DLD1 (cell line): ENCODE measurements around the gene ST7.
"Not testable (repeated sequence)": the region's sequence is repeated elsewhere in the genome, so short reads cannot be mapped to it uniquely, and the experiment has no call there.

Experiments
- in situ Hi-C: cut with HindIII; loops from 2 replicates; pipeline ENCODE4 v1.10.0; 2017; ENCODE audit warnings: low sequenced_read_pairs

Gene ST7

DNA sequence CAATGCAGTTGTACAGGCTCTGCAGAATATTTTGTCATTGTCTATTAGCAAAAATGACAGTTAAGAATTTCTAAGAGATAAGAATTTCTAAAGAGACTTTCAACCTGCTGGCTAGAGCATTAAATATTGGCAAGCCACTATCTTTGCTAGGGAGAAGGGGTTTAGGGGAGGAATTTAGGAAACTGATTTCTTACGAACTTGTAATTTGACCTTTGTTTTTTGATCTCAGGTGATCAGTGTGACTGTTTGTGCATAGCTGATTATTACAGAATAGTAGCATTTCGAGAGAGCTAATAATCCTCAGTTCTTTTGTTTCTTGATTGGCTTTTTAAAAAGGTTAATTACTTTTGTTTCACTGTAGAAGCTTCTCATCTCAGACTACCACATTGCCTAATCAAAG, 68.1 kb downstream of the ST7 start:
- in situ Hi-C loops = no loop called here

DNA sequence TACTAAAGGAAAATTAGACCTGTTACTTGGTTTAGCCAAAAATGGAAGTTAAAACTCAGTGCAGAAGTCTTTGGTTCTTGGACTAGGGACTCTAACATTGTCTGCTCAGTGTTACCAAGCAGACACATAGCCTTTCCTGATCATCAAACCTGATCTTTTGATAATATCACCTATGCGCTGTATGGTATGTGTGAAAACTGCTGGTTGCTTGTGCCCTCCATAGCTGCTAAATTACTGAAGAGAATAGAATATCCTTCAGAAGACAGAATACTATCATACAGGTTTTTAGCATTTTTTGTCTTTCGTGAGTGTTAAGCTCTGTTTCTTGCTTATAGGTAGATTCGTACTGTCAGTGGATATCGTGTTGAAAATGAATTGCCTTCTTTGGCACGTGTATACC, 68.7 kb downstream of the ST7 start:
- in situ Hi-C loops = no loop called here

DNA sequence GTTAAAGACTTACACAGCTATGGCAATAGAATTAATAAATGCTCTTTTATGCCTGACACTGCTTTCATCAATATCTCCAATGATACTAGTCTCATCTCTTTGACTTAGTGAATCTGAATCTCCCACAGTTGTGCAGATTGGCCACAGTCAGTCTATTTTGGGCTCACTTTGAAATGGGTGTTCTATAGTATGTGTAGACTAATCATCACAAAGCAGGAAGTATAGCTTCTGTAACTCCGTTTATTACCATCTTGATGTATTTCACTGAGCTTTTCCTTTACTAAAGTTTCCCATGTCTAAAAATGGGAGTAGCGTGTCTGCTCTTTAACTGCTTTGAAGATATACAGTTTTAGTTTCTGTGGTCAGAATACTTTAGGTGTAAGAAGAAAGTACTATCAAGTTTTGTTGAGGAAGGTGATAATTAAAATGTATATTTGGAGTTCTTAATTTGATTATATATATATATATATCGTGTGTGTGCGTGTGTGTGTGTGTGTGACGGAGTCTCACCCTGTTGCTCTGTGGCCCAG, 70.1 kb downstream of the ST7 start:
- in situ Hi-C loops = no loop called here

DNA sequence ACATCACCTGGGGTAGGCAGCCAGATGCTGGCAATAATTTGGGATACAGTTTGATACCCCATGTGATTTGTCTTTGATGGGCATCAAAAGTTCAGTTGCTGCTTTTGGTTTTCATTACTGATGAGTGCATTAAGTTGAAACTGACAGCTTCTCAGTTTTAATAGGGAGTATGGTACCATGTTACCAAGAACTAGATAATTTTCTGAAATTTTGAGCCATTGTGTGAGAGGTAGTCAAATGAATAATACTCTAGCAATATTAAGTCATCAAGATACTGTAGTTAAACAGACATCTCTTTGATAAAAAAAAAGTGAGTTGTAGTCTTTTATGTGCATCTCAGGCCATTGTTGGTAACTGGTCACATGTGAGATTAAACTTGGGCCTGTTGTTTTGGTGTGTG, 71.5 kb downstream of the ST7 start:
- in situ Hi-C loops = no loop called here

DNA sequence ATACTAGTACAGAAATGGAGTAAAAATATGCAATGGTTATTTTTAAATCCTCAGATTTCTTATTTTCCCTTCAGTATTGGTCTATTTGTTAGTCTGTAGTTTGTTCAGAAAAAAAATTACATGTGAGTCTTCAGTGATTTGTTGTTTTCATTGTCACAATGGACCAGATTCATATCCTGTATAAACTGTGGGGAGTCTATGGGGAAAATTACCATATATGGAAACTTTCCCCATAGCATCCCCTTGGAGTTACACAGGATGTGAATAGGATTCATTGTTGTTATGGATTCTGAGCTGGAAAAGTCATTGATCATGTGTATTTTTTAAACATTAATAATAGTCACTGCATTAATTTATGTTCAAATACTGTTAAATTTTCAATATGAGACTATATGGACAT, 72.6 kb downstream of the ST7 start:
- in situ Hi-C loops = no loop called here

DNA sequence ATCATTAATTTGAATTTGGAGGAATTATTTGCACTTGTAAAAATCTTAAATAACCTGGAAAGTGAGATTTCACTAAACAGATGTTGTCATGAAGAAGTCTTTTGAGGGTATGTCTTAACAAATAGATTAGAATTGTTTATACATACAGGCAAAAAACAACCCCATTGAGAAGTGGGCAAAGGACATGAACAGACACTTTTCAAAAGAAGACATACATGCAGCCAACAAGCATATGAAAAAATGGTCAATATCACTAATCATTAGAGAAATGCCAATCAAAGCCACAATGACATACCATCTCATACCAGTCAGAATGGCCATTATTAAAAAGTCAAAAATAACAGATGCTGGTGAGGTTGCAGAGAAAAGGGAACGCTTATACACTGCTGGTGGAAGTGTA, 77.0 kb downstream of the ST7 start:
- in situ Hi-C loops = not testable (repeated sequence)

DNA sequence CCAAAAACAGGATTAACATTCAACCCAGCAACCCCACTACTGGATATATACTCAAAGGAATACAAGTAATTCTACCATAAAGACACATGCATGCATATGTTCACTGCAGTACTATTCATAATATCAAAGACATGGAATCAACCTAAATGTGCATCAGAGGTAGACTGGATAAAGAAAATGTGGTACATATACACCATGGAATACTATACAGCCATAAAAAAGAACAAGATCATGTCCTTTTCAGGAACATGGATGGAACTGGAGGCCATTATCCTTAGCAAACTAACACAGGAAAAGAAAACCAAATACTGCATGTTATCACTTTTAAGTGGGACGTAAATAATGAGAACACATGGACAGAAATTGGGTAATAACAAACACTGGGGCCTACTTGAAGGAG, 77.5 kb downstream of the ST7 start:
- in situ Hi-C loops = not testable (repeated sequence)

DNA sequence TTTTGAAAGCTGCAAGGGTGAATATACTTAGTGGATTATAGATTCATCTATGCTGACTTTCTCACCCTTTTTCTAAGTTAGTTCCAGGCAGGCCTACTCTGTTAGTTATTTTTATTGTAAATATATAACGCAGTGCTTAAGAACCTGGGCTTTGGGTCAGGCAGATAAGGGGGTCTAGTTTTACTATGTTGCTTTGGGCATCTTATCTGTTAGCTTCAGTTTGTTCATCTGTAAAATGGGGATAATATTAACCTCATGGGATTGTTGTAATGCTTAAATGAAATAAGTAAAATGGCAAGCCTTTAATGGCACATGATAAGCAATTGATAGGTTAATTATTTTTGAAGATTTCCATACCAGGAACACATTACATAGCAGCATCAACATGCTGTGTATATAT, 79.5 kb downstream of the ST7 start:
- in situ Hi-C loops = no loop called here

DNA sequence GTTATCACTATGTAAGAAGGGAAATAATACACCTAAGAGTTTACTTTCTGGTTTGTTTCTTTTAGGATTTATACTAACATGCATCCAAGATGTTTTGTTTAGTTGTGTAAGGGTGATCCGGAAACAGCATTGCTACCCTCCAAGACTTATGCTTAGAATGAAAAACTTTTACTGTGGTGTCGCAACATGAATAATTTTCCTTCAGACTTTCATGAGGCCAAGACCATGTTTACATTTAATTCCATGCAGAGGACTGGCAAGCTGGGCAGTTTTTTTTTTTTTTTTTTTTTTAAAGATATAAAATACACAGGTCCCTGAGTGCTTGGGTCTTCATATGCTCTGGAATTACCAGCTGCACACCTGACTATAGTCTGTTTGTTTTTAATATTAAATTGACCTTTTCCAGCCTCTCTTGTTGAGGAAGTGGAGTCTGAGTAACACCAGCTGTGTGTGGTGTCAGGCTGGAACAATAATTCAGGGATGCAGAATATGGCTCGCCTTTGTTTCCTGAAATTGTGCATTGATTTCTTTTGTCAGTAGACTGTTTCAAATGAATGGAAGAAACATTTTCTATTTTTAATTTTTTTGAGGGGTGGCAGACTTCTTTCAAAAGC, 81.7 kb downstream of the ST7 start:
- in situ Hi-C loops = no loop called here

DNA sequence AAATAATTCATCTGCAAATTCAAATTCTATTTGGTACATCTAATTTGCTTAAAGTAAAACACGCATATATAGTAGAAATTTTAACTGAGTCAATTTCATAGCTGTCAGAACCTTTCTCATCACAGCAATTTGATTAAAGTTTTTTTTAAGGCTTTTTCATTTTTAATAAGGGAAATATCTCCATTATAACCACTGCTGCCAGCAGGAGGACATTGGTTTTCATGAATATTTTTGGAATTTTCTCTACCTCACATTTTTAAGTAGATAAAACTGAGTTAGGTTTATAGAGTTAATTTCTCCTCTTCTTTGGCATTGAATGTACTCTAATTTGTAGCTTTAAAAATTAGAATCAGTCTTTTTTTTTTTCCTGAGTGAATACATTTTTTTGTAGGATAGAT, 82.2 kb downstream of the ST7 start:
- in situ Hi-C loops = no loop called here

DNA sequence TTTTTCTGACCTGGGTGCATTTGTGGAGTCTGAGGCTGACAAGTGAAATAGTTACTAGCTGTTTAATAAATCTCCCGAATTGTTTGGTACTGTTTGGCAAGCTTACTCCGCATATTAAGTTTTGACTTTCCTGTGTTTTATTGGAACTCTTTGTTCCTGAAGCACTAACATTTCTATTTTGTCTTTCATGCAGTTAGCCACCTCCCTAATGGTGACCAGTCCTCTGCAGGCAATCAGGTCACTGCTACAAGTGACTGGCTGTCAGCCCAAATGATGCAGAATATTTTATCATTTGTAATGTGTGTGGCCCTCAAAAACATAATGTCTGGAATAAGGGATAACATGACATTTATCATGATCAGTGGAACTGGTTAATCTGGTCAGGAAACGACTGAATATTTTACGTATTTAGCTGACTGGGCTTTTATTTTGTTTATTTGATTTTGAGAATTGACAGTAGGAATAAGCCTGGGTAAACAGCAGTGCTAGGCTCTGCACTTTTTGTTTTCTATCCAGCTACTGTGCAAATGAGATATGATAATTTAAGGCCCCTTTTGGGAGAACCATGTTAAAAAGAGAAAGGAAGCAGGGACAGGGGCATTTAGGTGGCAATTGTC, 82.9 kb downstream of the ST7 start:
- in situ Hi-C loops = no loop called here

DNA sequence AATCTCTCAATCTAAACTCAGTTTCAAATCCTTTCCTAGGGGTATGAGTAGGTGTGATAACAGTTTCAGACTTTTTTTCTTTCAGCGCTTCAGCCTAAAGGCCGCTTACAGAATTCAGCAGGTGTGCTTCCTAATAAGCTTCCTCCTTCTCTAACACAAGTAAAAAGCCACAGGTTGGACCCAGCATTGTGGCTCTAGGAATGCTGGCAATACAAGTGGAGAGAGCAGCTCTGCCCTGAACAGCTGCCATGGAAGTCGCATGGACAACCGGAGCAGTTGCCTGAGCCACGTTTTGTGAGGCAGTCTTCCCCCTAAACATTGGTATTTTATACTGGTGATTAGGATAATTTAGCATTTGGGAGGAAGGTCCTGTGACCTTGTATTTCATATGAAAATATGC, 83.5 kb downstream of the ST7 start:
- in situ Hi-C loops = no loop called here

DNA sequence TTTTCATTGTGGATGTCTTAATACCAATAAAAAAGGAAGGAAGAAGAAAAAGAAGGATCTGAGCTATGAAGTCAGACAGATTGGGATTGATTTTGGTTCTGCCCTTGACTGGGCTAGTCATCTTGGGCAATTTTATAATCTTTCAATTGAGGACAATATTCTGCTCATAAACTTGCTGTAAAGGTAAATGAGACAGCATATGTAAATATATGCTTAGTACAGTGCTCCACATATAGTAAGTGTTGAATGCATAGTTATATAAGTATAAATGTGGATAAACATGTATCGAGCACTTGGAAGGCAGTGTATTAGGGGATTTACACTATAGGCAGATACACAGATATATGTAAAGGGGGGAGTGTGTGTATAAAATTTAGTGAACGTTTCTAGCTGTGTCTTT, 85.1 kb downstream of the ST7 start:
- in situ Hi-C loops = no loop called here

DNA sequence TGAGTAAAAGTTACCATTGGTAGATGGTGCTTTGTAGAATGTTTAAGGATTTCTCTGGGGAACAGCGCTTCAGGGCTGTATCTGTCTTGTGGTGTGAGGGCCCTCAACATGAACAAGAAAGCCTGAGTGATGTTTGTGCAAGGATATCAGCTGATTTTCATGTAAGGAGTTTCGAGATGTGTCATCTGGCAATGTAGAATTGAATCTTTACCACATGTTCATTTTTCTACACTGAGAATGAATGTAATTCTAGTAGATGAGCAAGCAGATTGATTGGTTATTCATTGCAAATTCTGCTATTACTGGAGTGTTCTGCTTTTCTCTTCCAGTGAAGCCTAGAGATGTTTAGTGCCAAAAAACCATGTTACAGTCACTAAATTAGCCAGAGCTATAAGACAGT, 87.7 kb downstream of the ST7 start:
- in situ Hi-C loops = no loop called here

DNA sequence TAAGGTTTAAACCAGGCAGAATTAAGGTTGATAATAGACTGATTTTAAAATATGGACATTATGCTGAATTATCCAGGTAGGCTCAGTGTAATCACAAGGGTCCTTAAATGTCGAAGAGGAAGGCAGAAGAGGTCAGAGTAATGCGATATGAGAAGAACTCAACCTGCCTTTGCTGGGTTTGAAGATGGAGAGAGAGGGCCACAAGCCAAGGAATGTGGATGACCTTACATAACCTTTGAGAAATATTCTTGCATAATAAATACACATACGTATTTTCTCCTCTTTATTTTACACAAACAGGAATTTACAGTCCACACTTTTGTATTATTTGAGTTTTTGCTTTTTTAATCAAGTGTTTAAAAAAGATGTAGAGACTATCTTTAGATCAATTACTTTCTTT, 88.5 kb downstream of the ST7 start:
- in situ Hi-C loops = no loop called here

DNA sequence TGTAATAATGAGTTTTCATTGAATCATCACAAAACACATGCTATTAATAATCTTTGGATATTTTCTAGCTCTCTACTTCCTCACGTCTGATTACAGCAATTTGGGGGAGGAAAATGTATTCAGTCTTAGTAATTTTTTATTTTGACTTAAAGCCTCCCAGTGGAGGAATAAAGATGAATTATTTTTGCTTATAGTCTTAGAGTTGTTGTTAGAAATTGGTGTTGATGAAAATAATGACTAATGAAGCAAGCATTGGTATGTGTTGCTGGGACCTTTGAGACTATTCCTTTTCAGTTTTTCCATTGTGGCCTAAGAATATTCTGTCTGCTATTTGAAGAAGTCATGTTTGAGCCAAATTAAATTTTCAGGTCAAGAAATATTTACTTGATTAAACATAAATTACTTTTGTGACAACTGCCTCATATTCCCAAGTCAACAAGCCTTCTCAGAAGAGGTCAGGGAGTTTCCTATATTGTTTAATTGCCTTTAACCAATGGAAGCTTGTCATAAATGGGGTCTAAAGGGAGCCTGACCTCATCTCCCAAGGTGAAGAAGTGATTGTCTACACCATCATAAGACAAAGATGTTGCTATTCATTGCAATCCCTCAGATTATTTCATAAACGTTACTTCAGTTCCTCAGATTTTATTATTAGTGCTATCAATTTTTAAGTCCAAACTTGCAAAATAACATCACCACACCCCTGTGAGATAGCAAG, 90.0 kb downstream of the ST7 start:
- in situ Hi-C loops = no loop called here

DNA sequence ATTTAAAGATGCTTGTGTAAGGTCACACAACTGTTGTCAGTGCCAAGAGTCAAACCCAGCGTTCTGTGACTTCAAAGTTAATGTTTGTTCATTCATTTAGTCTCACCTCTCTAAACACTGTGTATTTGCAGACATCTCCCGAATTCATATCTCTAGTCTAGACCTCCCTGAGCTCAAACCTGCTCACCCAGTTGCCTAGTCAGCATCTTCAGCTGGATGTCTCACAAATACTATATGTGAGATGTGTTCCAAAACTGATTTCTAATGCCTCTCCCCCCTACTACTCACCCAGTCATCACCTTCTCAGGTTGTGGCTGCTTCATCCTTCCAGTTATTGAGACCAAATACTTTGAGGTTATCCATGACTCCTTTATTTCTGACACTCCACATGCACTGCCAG, 91.4 kb downstream of the ST7 start:
- in situ Hi-C loops = no loop called here

DNA sequence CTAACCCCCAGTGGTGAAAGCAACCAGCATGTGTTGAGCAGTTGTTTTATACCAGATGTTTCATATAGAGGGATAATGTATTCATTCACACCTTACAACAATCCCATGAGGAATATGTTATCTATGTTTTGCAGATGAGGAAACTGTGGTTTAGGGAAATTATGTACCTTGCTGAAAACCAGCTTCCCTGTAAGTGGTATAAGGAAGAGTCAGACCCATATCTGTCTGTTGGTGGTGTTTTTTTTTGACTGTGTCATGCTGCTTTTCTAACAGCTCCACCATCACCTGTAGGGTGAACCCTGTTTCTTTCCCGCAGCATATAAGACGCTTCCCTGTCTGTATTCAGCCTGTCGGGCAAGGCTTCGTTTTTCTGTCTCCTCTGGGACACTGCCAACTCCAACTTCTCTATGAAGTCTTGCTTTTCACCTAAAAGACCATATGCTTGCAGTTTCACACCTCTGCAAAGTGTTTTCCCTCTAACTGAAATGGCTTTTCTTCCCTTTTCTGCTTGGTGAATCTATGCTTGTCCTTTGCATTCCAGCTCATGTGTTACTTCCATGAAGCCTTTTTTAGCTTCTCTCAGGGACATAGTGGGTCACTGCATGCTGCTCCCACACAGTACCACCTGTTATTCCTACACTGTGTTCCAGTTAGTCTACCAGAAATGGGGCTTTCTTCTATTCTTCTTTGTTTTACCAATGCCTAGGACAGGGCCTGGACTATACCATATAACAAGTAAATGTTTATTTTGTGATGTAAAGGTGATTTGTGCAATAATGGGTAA, 92.8 kb downstream of the ST7 start:
- in situ Hi-C loops = no loop called here

DNA sequence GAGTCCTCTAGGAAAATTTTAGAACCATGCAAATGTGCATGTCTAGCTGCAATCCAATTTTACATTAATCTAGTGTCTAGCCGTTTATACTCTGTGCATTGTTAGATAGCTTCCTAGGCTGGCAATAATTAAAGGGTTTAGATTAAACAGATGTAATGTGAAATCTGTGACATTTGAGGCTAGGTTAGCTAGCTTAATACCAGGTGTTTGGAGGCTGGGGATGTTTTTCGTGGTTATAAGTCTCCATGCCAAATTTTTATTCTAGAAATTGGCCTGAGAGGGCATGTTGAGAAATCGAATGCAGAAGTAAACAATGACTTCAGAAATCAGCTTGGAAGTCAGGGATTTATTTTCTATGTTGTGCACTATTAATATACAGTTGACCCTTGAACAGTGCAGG, 94.2 kb downstream of the ST7 start:
- in situ Hi-C loops = no loop called here

DNA sequence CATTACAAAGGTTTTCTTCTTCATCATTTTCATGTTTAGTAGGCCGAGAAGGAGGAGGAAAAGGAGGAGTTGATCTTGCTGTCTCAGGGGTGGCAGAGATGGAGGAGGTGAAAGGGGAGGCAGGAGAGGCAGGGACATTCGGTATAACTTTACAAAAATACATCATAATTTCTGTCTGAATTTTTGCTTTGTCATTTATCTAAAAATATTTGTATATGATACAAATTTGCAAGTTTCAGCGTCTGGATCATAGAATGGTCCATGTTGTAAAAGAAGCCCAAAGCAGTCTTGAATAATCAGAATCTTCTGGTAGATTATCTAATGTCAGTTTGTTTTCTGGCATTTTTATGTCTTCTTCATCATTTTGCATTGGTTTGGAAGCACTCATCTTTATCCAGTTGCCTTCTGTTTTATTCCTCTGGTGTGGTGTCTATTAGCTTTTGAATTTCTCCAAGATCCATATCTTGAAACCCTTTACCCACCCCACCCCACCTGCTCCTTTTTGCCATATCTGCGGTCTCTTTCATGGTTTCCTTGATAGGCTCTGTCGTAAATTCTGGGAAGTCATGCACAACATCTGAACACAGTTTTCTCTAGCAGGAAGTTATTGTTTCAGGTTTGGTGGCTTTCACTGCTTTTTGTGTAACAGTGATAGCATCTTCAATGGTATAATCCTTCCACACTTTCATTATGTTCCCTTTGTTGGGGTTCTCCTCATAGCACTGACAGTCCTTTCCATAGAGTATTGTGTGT, 95.0 kb downstream of the ST7 start:
- in situ Hi-C loops = no loop called here

DNA sequence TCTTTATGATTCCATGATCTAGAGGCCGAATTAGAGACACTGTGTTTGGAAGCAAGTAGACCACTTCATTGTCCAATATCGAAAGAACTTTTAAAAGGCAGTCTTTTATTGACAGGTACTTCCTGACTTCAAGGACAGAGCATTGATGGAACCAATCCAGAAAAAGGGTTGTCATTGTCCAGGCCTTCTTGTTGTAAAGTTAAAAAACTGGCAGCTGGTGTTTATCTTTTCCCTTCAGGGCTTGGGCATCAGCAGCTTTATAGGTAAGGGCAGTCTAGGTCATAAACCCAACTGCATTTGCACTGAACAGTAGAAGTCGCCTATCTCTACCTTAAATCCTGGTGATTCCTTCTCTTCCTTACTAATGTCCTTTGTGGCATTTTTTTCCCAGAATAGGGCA, 95.6 kb downstream of the ST7 start:
- in situ Hi-C loops = no loop called here
